ENCODE measurements around the gene CLEC16A.

- no peak for TF ChIP-seq CTCF (IDR thresholded peaks at IDR 0.05; ENCODE audit: low read depth, low read length, poor library complexity, severe bottlenecking)
- no peak for TF ChIP-seq EZH2phosphoT487 (IDR thresholded peaks at IDR 0.05; ENCODE audit: borderline replicate concordance, low read length)
These were observed 229.1 kb downstream of the CLEC16A start for GRCh38 chr16:11173426-11173825.
